Left lung (tissue), 10 donors: Measurements from ENCODE around the gene PRELP. TPM values are rescaled to one million over a fixed set of nuclear protein-coding genes. Genes with fewer than 3 reads are reported as not detected.

Experiments used
- ATAC-seq: fragments of 200-7000 bp; cut with Tn5 transposase; one replicate; pipeline ENCODE4 v1.9.1; 2020; ENCODE audit warnings: moderate library complexity
- DNase-seq, 4 donors: peaks; one replicate each; pipeline ENCODE4 v3.0.0-alpha.2; 2013 to 2020
- H3K27ac ChIP-seq, 2 donors: fragments of 200-600 bp; sonication (generic) in 1 of 2; one replicate each; pipeline versions ENCODE4 v1.5.0 to v1.8.0; 2020 to 2021
- H3K27me3 ChIP-seq, 2 donors: fragments of 200-600 bp; sonication (generic) in 1 of 2; one replicate each; pipeline versions ENCODE4 v1.5.0 to v1.8.0; 2020 to 2021
- H3K36me3 ChIP-seq, 2 donors: fragments of 200-600 bp; sonication (generic) in 1 of 2; one replicate each; pipeline versions ENCODE4 v1.5.0 to v1.8.0; 2020 to 2021
- H3K4me1 ChIP-seq, 2 donors: fragments of 200-600 bp; one replicate each; pipeline ENCODE4 v1.8.0; 2021
- H3K4me3 ChIP-seq, 2 donors: fragments of 200-600 bp; sonication (generic) in 1 of 2; one replicate each; pipeline versions ENCODE4 v1.5.0 to v1.8.0; 2020 to 2021; ENCODE audit warnings: mild to moderate bottlenecking in 1 of 2
- H3K9me3 ChIP-seq, 2 donors: fragments of 200-600 bp; sonication (generic) in 1 of 2; one replicate each; pipeline versions ENCODE4 v1.5.0 to v1.8.0; 2020 to 2021
- intact Hi-C, 2 donors: fragments of 100-400 bp; cut with DNase I; formaldehyde crosslinking; loops; one replicate each; pipeline versions ENCODE4 v1.11.2 to v1.14.2; 2022
- polyA plus RNA-seq, 6 donors: library from polyadenylated mRNA; unstranded; fragments of 120-200 nt; gene quantifications; one replicate each; pipeline ENCODE4 v1.2.1, GENCODE V29; 2013; ENCODE audit not compliant: insufficient read length in 6 of 6
- total RNA-seq, 2 donors: library from RNA; stranded (reverse); fragmentation: NEBNext Ultra II Directional; extraction: Animal tissue kit (Norgen Biotek cat#: 25700); gene quantifications; one replicate each; pipeline ENCODE4 v1.2.1, GENCODE V29; 2021
- TF ChIP-seq, protein P1 (sequence below), 2 donors: fragments of 200-600 bp; sonication (generic) in 1 of 2; IDR thresholded peaks; one replicate each; pipeline versions ENCODE4 v1.5.0 to v1.8.0; 2021; ENCODE audit warnings: antibody characterized with exemption in 2 of 2
- donor health status: DM: no; HTN: yes; CAD: no.
- donor health status: DM: no; HTN: no; CAD: no.

The PRELP gene
- total and polyA plus RNA-seq, 8 donors, result 1.3 to 20.5 (median 2.4) TPM

DNA sequence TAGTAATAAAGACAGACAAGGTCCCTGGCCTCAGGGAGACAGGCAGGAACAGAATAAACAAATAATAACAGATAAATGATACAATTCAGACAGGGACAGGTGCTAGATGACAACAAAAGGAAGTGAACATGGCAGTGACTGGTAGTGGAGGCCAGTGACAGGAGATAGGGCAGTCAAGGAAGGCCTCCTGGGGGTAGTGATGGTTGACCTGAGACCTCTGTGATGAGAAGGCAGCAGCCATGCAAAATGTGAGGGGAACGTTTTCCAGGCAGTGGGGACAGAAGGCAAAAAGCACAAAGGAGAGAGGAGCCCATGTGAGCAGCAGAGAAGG lies 36.9 kb downstream of the PRELP start:
- no peaks in the 10 kb centered on the region for H3K9me3 ChIP-seq
- H3K27ac ChIP-seq, result peak overlapping the region; percentile 23 to 58
- TF ChIP-seq, protein P1, sequence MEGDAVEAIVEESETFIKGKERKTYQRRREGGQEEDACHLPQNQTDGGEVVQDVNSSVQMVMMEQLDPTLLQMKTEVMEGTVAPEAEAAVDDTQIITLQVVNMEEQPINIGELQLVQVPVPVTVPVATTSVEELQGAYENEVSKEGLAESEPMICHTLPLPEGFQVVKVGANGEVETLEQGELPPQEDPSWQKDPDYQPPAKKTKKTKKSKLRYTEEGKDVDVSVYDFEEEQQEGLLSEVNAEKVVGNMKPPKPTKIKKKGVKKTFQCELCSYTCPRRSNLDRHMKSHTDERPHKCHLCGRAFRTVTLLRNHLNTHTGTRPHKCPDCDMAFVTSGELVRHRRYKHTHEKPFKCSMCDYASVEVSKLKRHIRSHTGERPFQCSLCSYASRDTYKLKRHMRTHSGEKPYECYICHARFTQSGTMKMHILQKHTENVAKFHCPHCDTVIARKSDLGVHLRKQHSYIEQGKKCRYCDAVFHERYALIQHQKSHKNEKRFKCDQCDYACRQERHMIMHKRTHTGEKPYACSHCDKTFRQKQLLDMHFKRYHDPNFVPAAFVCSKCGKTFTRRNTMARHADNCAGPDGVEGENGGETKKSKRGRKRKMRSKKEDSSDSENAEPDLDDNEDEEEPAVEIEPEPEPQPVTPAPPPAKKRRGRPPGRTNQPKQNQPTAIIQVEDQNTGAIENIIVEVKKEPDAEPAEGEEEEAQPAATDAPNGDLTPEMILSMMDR (IDR thresholded peaks at IDR 0.05), result no peak
- ATAC-seq (no peak), DNase-seq (no peak)
- no peak overlapping the region for H3K4me3 ChIP-seq
- intact Hi-C loops, result no loop called here
- no peaks in the 10 kb centered on the region for H3K27me3 ChIP-seq
- peaks cover 17 to 51% of the 10 kb centered on the region in 2 donors for H3K4me1 ChIP-seq
- H3K36me3 ChIP-seq, result no peaks in the 10 kb centered on the region

DNA sequence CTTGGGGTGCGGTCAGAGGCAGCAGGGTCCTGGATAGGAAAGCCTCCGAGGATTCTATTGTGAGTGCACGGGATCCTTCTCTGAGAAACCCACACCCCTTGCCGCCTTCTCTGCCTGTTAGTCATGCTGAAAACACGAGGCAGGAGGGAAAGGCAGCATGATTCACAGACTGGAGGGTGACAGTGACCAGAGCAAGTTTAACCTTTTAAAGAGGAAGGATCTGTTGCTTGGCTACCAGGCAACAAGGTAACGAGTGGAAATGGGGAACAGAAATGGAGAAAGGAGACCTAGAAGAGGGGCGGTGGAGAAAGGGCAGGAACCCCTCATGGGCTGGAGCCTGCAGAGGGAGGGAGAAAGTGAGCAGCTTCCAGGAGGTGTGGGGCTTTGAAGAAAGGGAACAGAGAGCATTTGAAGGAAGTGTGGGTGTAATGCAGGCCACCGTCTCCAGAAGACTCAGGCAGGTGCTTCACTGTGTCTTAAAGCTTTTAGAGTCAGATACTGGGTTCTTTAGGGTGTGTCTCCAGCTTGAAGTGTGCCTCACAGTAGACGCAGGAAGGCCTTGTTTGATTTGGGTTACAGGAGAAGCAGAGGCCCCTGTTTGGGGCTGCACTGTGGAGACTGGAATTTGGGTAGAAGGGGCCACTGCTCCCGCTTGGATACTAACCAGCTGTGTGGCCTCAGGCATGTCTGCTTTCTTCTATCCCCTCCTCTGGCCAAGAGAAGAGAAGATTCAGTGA lies 37.4 kb downstream of the PRELP start:
- Histone ChIP-seq H3K4me3 (no peak overlapping the region), H3K27me3 (no peaks in the 10 kb centered on the region), H3K27ac (peak overlapping the region; percentile 23 to 58), H3K9me3 (no peaks in the 10 kb centered on the region), H3K4me1 (peaks cover 14 to 45% of the 10 kb centered on the region in 2 donors), H3K36me3 (no peaks in the 10 kb centered on the region)
- intact Hi-C loops, result no loop called here
- ATAC-seq (peak; percentile 87), DNase-seq (peak in 1 of 4 donors; percentile 69)
- TF ChIP-seq, protein P1 (IDR thresholded peaks at IDR 0.05), result no peak

DNA sequence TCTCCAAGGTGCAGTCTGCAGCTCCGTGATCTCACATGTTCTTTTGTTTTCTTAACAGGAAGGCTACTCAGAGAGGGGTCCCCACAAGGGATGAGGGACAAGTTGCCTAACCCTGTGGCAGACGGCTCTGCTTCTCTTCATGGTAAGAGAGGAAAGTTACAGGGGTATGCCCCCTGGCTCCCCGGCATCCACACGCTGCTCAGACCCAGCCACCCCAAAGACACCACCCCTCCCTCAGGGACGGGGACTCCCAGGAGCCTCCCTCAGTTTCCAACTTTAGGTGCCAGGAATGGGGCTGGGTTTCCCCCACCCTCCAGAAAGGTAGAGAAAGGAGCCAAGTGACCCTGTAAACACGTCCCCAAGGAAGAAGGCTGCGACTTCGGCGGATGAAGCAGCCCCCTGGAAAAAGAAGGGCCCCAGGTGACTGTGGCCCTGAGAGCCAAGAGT lies 38.0 kb downstream of the PRELP start:
- no peaks in the 10 kb centered on the region for H3K36me3 ChIP-seq
- no peaks in the 10 kb centered on the region for H3K27me3 ChIP-seq
- intact Hi-C loops, result no loop called here
- no peaks in the 10 kb centered on the region for H3K9me3 ChIP-seq
- TF ChIP-seq, protein P1 (IDR thresholded peaks at IDR 0.05), result no peak
- ATAC-seq (no peak), DNase-seq (no peak)
- H3K27ac ChIP-seq, result peak overlapping the region in 1 of 2 donors; percentile 58
- H3K4me1 ChIP-seq, result peaks cover 14 to 42% of the 10 kb centered on the region in 2 donors
- H3K4me3 ChIP-seq, result no peak overlapping the region

DNA sequence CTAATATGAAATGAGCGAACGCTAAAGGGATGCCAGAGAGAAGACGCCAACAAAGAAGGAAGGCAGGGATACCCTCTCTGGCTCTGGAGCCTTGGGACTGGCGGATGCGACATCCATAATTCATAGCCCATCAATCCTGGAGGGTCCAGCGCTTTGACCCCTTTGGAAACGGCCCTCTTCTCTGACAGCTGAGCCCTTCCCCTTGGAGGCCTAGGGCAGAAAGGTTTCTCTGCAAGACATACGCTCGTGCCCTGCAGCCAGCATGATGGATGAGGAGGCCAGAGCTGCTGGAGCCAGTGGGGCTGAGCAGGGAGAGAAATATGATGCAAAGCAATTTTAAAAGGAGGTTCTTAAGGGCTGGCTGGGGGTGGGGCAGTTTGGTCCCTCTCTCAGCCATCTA lies 40.6 kb downstream of the PRELP start:
- no peak for DNase-seq
- TF ChIP-seq, protein P1 (IDR thresholded peaks at IDR 0.05), result no peak
- no peak overlapping the region for H3K4me3 ChIP-seq
- ATAC-seq, result no peak
- no peaks in the 10 kb centered on the region for H3K27me3 ChIP-seq
- H3K36me3 ChIP-seq, result no peaks in the 10 kb centered on the region
- intact Hi-C loops, result no loop called here
- H3K27ac ChIP-seq, result no peak overlapping the region
- H3K4me1 ChIP-seq, result peaks cover 14 to 40% of the 10 kb centered on the region in 2 donors
- no peaks in the 10 kb centered on the region for H3K9me3 ChIP-seq

DNA sequence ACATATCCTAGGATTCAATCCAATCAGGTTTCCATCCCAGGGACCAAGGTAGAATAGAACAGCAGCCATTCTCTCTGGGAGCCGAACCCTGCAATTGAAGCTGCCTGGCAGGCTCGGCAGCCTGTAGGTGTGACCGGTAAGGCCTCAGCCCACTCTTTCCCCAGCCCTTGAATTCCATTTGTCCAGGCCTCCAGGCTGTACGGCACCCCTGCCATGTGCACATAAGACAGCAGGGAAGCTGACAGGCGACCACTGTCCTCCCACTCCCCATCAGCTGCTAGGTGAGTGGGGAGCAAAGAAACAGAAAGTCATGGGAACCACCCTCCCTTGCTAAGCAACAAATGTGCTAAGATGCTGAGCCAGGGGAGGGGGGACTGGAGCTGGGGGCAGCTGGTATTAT lies 41.3 kb downstream of the PRELP start:
- Histone ChIP-seq H3K4me3 (no peak overlapping the region), H3K4me1 (peaks cover 14 to 38% of the 10 kb centered on the region in 2 donors), H3K27me3 (no peaks in the 10 kb centered on the region), H3K9me3 (no peaks in the 10 kb centered on the region), H3K36me3 (no peaks in the 10 kb centered on the region), H3K27ac (no peak overlapping the region)
- TF ChIP-seq, protein P1 (IDR thresholded peaks at IDR 0.05), result no peak
- intact Hi-C loops, result no loop called here
- DNase-seq (no peak), ATAC-seq (no peak)
